Activated T-helper 1 cell treated with anti-CD3 and anti-CD28 coated beads, Interleukin-12 subunit alpha, Interleukin-12 subunit beta, Interleukin-2, Interleukin-4 antibody, amounts not matched to agents 30 ng/mL and 10 ng/mL and 1 ng/mL, durations not matched to agents 14 hours and 24 hours and 36 hours (primary cell): ENCODE measurements around the gene GBP5. TPM values are rescaled to one million over a fixed set of nuclear protein-coding genes. Genes with fewer than 3 reads are reported as not detected.

Experiments
- DNase-seq: peaks from one replicate; pipeline ENCODE4 v3.0.0; 2021; ENCODE audit warnings: low spot score
- H3K27ac Mint-ChIP-seq: one replicate; pipeline ENCODE4 v1.8.0; 2021; ENCODE audit warnings: mild to moderate bottlenecking, mixed read lengths
- H3K27me3 Mint-ChIP-seq: one replicate; pipeline ENCODE4 v1.8.0; 2022; ENCODE audit warnings: mild to moderate bottlenecking, moderate library complexity, mixed read lengths; ENCODE audit not compliant: insufficient read depth
- H3K36me3 Mint-ChIP-seq: one replicate; pipeline ENCODE4 v1.8.0; 2021; ENCODE audit warnings: low read depth, mixed read lengths
- H3K4me1 Mint-ChIP-seq: one replicate; pipeline ENCODE4 v1.8.0; 2021; ENCODE audit warnings: low read depth, mixed read lengths
- H3K4me3 Mint-ChIP-seq: one replicate; pipeline ENCODE4 v1.8.0; 2021; ENCODE audit warnings: mild to moderate bottlenecking, moderate library complexity, mixed read lengths
- H3K9me3 Mint-ChIP-seq: one replicate; pipeline ENCODE4 v1.8.0; 2021; ENCODE audit warnings: mixed read lengths
- intact Hi-C: fragments of 100-400 bp; cut with micrococcal nuclease; formaldehyde crosslinking; loops from one replicate; pipeline ENCODE4 v1.15.1; 2024
- total RNA-seq: library from RNA; stranded (reverse); gene quantifications from 2 replicates; pipeline ENCODE4 v1.2.3, GENCODE V29; 2022

Gene GBP5
- total RNA-seq, 1 donor from 2014 or later, result 154 TPM

DNA sequence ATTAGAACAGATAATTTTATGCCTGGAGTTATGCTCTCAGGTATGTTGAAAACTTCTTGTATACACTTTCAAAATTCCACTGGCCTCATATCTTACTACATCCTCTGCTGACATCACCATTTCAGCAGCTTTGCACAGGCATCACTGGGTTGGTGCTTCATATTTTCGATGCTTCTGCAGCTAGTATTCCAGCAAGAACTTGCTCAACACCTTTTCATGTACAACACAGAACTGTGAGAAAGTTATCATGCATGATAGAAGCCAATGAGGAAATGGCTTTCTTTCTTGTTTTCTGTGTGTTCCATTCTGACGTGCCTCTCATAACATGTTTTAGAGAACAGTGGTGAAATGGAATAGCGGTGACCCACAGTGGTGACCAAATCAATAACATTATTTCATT lies 5.1 kb upstream of the GBP5 start:
- Mint-ChIP-seq H3K27ac (peak overlapping the region; percentile 88), H3K4me1 (peaks cover 80% of the 10 kb centered on the region), H3K4me3 (peak overlapping the region; percentile 53), H3K27me3 (no peaks in the 10 kb centered on the region), H3K9me3 (peaks cover 18% of the 10 kb centered on the region), H3K36me3 (peaks cover 8% of the 10 kb centered on the region)
- no peak for DNase-seq
- intact Hi-C loops, result loop anchor here (1.0 to 10.0 kb wide), 2 partner anchors 172 to 457 kb away; no protein-coding TSS in a partner anchor

GRCh38 chr1:89276690-89277089 lies 4.0 kb upstream of the GBP5 start:
- DNase-seq, result no peak
- Mint-ChIP-seq H3K4me1 (peaks cover 73% of the 10 kb centered on the region), H3K4me3 (no peak overlapping the region), H3K27ac (peak overlapping the region; percentile 44), H3K36me3 (peaks cover 13% of the 10 kb centered on the region), H3K27me3 (no peaks in the 10 kb centered on the region), H3K9me3 (peaks cover 11% of the 10 kb centered on the region)
- intact Hi-C loops, result loop anchor here (1.0 to 10.0 kb wide), 2 partner anchors 173 to 458 kb away; no protein-coding TSS in a partner anchor

GRCh38 chr1:89274411-89274857 lies 1.8 kb upstream of the GBP5 start:
- DNase-seq, result peak; percentile 43
- H3K4me3 Mint-ChIP-seq, result peak overlapping the region; percentile 75
- H3K36me3 Mint-ChIP-seq, result peaks cover 24% of the 10 kb centered on the region
- intact Hi-C loops, result loop anchor here (1.0 to 10.0 kb wide), 9 partner anchors 13 to 460 kb away; partner anchors contain the start of genes GBP2 and GBP4
- H3K27ac Mint-ChIP-seq, result peak overlapping the region; percentile 97
- H3K4me1 Mint-ChIP-seq, result peaks cover 66% of the 10 kb centered on the region
- H3K9me3 Mint-ChIP-seq, result peaks cover 3% of the 10 kb centered on the region
- H3K27me3 Mint-ChIP-seq, result no peaks in the 10 kb centered on the region

GRCh38 chr1:89273324-89273778 lies 691 bp upstream of the GBP5 start:
- Mint-ChIP-seq H3K4me1 (peaks cover 66% of the 10 kb centered on the region), H3K36me3 (peaks cover 34% of the 10 kb centered on the region), H3K9me3 (peaks cover 3% of the 10 kb centered on the region), H3K27me3 (no peaks in the 10 kb centered on the region), H3K27ac (peak overlapping the region; percentile 98), H3K4me3 (peak overlapping the region; percentile 97)
- intact Hi-C loops, result loop anchor here (10.0 kb wide), 1 partner anchor 461 kb away; no protein-coding TSS in a partner anchor
- no peak for DNase-seq

DNA sequence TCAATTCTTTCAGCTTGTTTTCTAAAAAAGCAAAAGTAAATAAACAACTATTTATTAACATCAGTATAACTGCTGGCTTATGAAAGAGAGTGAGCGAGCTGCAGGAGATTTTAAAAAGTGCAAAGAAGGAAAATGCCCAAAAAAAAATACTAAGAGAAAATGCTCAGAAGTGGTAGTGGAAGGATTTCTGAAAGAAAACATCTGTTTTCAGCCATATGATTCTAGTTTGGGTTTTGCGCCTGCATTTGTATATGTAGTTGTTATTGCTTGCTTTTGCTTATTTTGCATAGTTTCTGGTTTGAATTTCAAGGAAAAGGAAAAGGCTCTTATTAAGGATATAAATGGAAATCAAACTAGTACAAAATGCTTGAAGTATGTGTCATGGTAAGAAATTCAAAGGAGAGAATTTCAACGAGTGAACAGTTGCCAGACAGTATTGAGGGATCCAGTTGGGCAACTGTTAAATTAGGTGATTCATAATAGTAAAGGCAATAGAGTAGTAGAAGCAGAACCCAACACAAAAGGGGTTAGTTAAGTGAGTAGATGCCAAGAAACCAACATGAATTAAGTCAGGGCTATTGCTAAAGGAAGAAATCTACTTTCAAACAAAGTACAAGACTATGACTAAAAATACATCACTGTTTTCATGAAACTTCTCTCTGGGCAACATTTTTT lies 1.2 kb downstream of the GBP5 start:
- no peak for DNase-seq
- Mint-ChIP-seq H3K36me3 (peaks cover 51% of the 10 kb centered on the region), H3K4me3 (peak overlapping the region; percentile 97), H3K9me3 (peaks cover 3% of the 10 kb centered on the region), H3K27me3 (no peaks in the 10 kb centered on the region), H3K27ac (peak overlapping the region; percentile 98), H3K4me1 (peaks cover 66% of the 10 kb centered on the region)
- intact Hi-C loops, result loop anchor here (10.0 kb wide), 1 partner anchor 463 kb away; no protein-coding TSS in a partner anchor

DNA sequence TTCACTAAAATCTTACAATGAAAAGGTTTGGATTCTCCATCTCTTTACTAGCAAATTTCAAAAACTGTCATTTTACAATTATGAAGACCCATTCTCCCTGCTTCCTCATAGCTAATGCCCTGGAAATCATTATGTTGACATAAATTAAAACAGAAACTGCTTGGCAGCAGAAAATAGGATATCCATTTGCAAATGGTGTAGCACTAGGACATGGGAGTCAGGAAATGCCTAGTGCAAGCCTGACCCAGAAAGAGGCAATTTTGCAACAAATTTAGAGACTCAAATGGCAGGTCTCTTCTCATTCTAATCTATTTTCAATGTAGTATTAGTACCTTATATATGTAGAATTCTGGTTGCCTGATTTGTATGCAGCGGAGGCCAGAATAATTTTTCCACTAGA lies 2.2 kb downstream of the GBP5 start:
- Mint-ChIP-seq H3K4me1 (peaks cover 65% of the 10 kb centered on the region), H3K9me3 (peaks cover 3% of the 10 kb centered on the region), H3K27me3 (no peaks in the 10 kb centered on the region), H3K4me3 (peak overlapping the region; percentile 97), H3K27ac (peak overlapping the region; percentile 55), H3K36me3 (peaks cover 60% of the 10 kb centered on the region)
- no peak for DNase-seq
- intact Hi-C loops, result loop anchor here (1.0 to 10.0 kb wide), 2 partner anchors 11 to 464 kb away; no protein-coding TSS in a partner anchor

DNA sequence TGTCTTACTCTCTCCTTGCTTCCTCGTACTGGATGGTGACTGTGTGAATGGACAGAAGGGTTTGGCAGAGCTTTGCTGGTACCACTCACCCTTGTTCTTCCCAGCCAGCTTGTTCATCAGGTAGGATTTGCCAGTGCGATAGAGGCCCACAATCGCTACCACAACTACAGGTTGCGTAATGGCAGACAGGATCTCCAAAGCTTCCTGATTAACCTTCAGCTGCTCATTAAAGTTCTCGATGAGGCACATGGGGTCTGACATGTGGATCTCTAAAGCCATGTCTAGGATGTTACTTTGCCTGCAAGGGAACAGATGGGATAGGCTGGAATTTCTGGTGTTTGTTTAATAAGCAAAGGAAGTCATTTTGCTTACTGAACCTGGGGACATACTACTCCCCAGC lies 3.4 kb downstream of the GBP5 start:
- H3K27me3 Mint-ChIP-seq, result no peaks in the 10 kb centered on the region
- H3K4me3 Mint-ChIP-seq, result peak overlapping the region; percentile 97
- H3K36me3 Mint-ChIP-seq, result peaks cover 66% of the 10 kb centered on the region
- DNase-seq, result no peak
- H3K4me1 Mint-ChIP-seq, result peaks cover 59% of the 10 kb centered on the region
- H3K27ac Mint-ChIP-seq, result peak overlapping the region; percentile 81
- intact Hi-C loops, result no loop called here
- peaks cover 3% of the 10 kb centered on the region for H3K9me3 Mint-ChIP-seq

DNA sequence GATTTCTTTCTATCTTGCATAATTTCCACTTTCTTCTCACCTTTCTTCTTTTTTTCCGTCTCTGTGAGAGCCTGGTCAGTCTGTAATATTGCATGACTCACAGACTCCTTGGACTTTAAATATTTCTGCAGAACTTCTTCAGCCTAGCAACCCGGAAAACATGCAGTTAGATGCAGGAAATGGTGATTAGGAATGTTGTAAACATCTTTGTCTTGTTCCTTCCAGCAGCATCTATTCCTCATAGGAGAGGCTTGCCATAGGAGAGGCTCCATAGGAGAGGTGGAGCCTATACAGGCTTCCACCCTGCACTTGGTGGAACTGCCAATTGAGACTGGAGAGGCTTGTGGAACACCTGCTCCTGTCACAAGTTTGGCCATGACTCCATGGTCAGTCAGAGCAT lies 10.0 kb downstream of the GBP5 start:
- Mint-ChIP-seq H3K36me3 (peaks cover 74% of the 10 kb centered on the region), H3K4me3 (peak overlapping the region; percentile 67), H3K27me3 (no peaks in the 10 kb centered on the region), H3K9me3 (no peaks in the 10 kb centered on the region), H3K27ac (peak overlapping the region; percentile 82), H3K4me1 (peaks cover 80% of the 10 kb centered on the region)
- DNase-seq, result no peak
- intact Hi-C loops, result no loop called here

DNA sequence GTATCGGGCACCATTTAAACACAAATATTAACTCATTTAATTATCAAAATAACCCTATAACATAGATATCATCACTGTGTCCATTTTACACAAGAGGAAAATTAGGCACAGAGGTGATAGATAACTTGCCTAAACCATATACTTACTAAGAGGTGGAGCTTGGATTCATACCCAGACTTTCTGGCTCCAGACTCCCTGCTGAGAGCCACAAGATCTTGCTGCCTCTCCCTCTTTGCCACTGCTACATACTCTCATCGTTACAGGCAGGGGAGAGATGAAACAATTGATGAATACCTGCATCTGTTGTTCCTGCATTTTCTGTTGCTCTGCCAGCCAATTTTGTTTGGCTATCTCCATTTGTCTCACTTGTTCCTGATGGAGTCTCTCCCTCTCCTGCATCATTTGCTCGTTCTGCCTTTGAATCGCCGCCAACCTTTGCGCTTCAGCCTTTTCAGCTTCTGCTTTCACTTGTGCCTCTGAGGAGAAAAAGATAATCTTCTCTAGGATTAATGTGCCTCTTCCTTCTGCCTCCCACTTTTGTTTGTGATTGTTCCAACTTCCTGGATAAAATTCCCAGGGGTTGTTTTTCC lies 10.6 kb downstream of the GBP5 start:
- peaks cover 3% of the 10 kb centered on the region for H3K9me3 Mint-ChIP-seq
- no peak for DNase-seq
- peak overlapping the region; percentile 67 for H3K4me3 Mint-ChIP-seq
- peaks cover 71% of the 10 kb centered on the region for H3K36me3 Mint-ChIP-seq
- H3K27ac Mint-ChIP-seq, result peak overlapping the region; percentile 82
- intact Hi-C loops, result no loop called here
- H3K27me3 Mint-ChIP-seq, result no peaks in the 10 kb centered on the region
- peaks cover 78% of the 10 kb centered on the region for H3K4me1 Mint-ChIP-seq

DNA sequence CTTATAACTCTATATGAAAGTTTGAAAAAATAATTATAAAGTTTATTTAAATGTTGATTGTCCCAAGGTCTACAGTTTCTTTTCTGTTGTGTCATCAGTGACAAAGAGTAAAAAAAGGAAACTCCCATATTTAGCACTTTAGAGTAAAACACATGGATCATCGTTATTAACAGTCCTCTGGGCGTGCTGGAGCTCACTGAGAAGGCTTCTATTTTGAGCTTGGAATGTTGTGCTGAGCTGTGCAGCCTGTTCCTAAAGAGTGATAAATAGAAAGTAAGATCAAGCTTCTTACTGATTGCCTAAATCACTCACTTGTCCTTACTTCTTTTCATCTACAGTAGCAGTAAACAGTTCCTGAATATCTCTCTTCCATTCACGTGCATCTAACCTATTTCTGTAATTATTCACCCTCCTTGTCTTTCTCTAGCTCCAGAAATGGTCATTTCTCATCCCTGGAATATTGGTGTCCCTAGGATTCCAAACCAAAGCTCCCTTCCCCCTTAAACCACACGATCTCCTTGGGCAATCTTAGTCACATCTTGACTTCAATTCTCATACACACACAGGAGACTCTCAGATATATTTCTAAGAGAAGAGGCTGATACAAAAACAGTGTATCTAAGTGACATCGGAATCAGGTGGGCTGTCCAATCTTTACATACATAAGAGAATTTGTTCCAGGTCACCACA lies 11.9 kb downstream of the GBP5 start:
- Mint-ChIP-seq H3K36me3 (peaks cover 67% of the 10 kb centered on the region), H3K4me3 (peak overlapping the region; percentile 77), H3K27me3 (no peaks in the 10 kb centered on the region), H3K27ac (peak overlapping the region; percentile 90), H3K9me3 (peaks cover 4% of the 10 kb centered on the region), H3K4me1 (peaks cover 74% of the 10 kb centered on the region)
- no peak for DNase-seq
- intact Hi-C loops, result no loop called here

GRCh38 chr1:89260042-89260441 lies 12.6 kb downstream of the GBP5 start:
- intact Hi-C loops, result no loop called here
- Mint-ChIP-seq H3K27me3 (no peaks in the 10 kb centered on the region), H3K4me1 (peaks cover 75% of the 10 kb centered on the region), H3K4me3 (peak overlapping the region; percentile 76), H3K9me3 (peaks cover 4% of the 10 kb centered on the region), H3K27ac (peak overlapping the region; percentile 94), H3K36me3 (peaks cover 70% of the 10 kb centered on the region)
- DNase-seq, result no peak

DNA sequence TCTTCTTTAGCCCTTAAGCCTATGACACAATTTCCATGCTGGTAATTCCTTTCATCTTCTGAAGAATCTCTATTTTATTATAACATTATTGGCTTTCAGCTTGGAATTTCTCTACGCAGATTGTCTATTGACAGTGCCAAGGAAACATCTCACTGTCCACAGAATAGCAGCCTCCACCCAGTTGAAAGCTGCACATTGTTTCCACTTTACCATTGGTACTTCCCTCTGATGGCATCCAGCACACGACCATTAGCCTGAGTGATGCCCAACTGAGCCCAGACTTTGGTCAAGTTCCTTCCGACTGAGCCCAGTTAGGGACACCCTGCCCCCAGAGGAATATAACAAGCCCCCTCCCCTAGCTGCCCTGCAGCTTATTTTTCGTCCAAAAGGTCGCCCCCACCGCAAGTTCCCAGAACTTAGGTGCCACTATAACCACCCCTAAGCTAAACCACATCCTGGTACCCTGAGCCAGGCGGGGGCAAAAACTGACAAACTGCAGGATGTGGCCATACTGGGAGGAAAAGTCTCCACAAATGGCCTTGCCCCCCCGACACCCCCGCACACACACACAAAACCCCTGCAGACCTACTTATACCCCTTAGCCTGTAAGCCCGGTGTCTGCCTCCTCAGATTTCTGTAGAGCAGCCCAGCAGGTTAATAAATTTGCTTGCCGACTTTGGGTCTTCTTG lies 13.2 kb downstream of the GBP5 start:
- DNase-seq, result peak; percentile 43
- intact Hi-C loops, result loop anchor here (1.0 to 5.0 kb wide), 4 partner anchors 11 to 193 kb away; partner anchors contain the start of gene GBP4
- H3K4me3 Mint-ChIP-seq, result peak overlapping the region; percentile 76
- H3K36me3 Mint-ChIP-seq, result peaks cover 70% of the 10 kb centered on the region
- H3K9me3 Mint-ChIP-seq, result peaks cover 4% of the 10 kb centered on the region
- H3K4me1 Mint-ChIP-seq, result peaks cover 76% of the 10 kb centered on the region
- no peaks in the 10 kb centered on the region for H3K27me3 Mint-ChIP-seq
- peak overlapping the region; percentile 94 for H3K27ac Mint-ChIP-seq
